Neural cell (in vitro differentiated cells): Measurements from ENCODE around the gene KCNH2. TPM values are rescaled to one million over a fixed set of nuclear protein-coding genes. Genes with fewer than 3 reads are reported as not detected.

Experiments
- H2AFZ ChIP-seq: fragments of 200-600, 300-800 bp; sonication (generic), shearing (Covaris generic); 2 replicates; pipeline ENCODE4 v1.6.0; 2014; ENCODE audit warnings: low read depth, mild to moderate bottlenecking, antibody characterized with exemption, low read length, moderate library complexity
- H3F3A ChIP-seq: fragments of 200-600 bp; shearing (Covaris generic); 2 replicates; pipeline ENCODE4 v1.6.1; 2016; ENCODE audit warnings: mild to moderate bottlenecking, moderate library complexity, mixed read lengths, antibody characterized with exemption, low read length; ENCODE audit not compliant: insufficient read depth, poor library complexity, severe bottlenecking
- H3K27ac ChIP-seq: fragments of 200-600, 300-800 bp; sonication (generic), shearing (Covaris generic); 2 replicates; pipeline ENCODE4 v1.5.1; 2014; ENCODE audit warnings: mild to moderate bottlenecking, low read length, moderate library complexity
- H3K27me3 ChIP-seq: fragments of 300-800, 200-600 bp; sonication (generic), shearing (Covaris generic); 2 replicates; pipeline ENCODE4 v1.6.0; 2014; ENCODE audit warnings: mild to moderate bottlenecking, low read depth, low read length, moderate library complexity; ENCODE audit not compliant: insufficient read depth
- H3K36me3 ChIP-seq: fragments of 300-800, 200-600 bp; sonication (generic), shearing (Covaris generic); 2 replicates; pipeline ENCODE4 v1.5.1; 2014; ENCODE audit warnings: mild to moderate bottlenecking, antibody characterized with exemption, low read length, moderate library complexity; ENCODE audit not compliant: insufficient read depth
- H3K4me2 ChIP-seq: fragments of 300-800, 200-600 bp; sonication (generic), shearing (Covaris generic); 2 replicates; pipeline ENCODE4 v1.6.0; 2014; ENCODE audit warnings: mild to moderate bottlenecking, low read length
- H3K4me3 ChIP-seq: fragments of 300-800, 200-600 bp; sonication (generic), shearing (Covaris generic); 2 replicates; pipeline ENCODE4 v1.5.1; 2014; ENCODE audit warnings: mild to moderate bottlenecking, low read length, moderate library complexity
- H3K79me2 ChIP-seq: fragments of 200-600 bp; shearing (Covaris generic); replicated peaks from 2 replicates; pipeline ENCODE4 v1.6.0; 2014; ENCODE audit warnings: mild to moderate bottlenecking, low read length, moderate library complexity; ENCODE audit not compliant: insufficient read depth
- H3K9ac ChIP-seq: fragments of 300-800, 200-600 bp; sonication (generic), shearing (Covaris generic); 2 replicates; pipeline ENCODE4 v1.6.1; 2016; ENCODE audit warnings: mild to moderate bottlenecking, low read length, mixed read lengths
- H3K9me2 ChIP-seq: fragments of 200-600 bp; shearing (Covaris generic); 2 replicates; pipeline ENCODE4 v1.6.1; 2016; ENCODE audit warnings: mild to moderate bottlenecking, low read length, mixed read lengths; ENCODE audit not compliant: insufficient read depth
- H3K9me3 ChIP-seq: fragments of 200-600, 300-800 bp; sonication (generic), shearing (Covaris generic); 2 replicates; pipeline ENCODE4 v1.6.1; 2016; ENCODE audit warnings: mild to moderate bottlenecking, mixed run types, low read length, moderate library complexity, mixed read lengths
- H4K20me1 ChIP-seq: fragments of 200-600 bp; shearing (Covaris generic); 2 replicates; pipeline ENCODE4 v1.6.1; 2016; ENCODE audit warnings: mild to moderate bottlenecking, mixed run types; ENCODE audit not compliant: insufficient read depth
- EP300 ChIP-seq: fragments of 450-650 bp; conservative IDR thresholded peaks from 2 replicates; pipeline ENCODE4 v1.6.1; 2014; ENCODE audit warnings: antibody characterized with exemption, mild to moderate bottlenecking, moderate library complexity; ENCODE audit not compliant: poor library complexity, severe bottlenecking
- EZH2 ChIP-seq: fragments of 200-600, 300-800 bp; shearing (Covaris generic), sonication (generic); IDR thresholded peaks from 2 replicates; pipeline ENCODE4 v1.6.1; 2014; ENCODE audit warnings: antibody characterized with exemption, low read length, borderline replicate concordance, mild to moderate bottlenecking; ENCODE audit not compliant: insufficient read depth, poor library complexity, severe bottlenecking
- MXI1 ChIP-seq: fragments of 450-650 bp; conservative IDR thresholded peaks from 2 replicates; pipeline ENCODE4 v1.6.1; 2014; ENCODE audit warnings: antibody characterized with exemption, mild to moderate bottlenecking; ENCODE audit not compliant: poor library complexity, severe bottlenecking
- POLR2AphosphoS5 ChIP-seq: IDR thresholded peaks from 2 replicates; pipeline ENCODE4 v1.6.1; 2012
- RAD21 ChIP-seq: fragments of 450-650 bp; conservative IDR thresholded peaks from 2 replicates; pipeline ENCODE4 v1.6.1; 2014; ENCODE audit warnings: antibody characterized with exemption, mild to moderate bottlenecking, moderate library complexity
- SMC3 ChIP-seq: fragments of 450-650 bp; conservative IDR thresholded peaks from 2 replicates; pipeline ENCODE4 v1.6.1; 2014; ENCODE audit warnings: antibody characterized with exemption, mild to moderate bottlenecking, moderate library complexity; ENCODE audit not compliant: poor library complexity
- TAF1 ChIP-seq: IDR thresholded peaks from 2 replicates; pipeline ENCODE4 v1.6.1; 2012; ENCODE audit warnings: low read depth
- polyA plus RNA-seq: library from polyadenylated mRNA; depleted of rRNA; stranded (reverse); fragments of >200 nt; gene quantifications from 2 replicates; pipeline ENCODE4 v1.2.3, GENCODE V29; 2014
- TF ChIP-seq, protein P1 (sequence below): fragments of 450-650 bp; IDR thresholded peaks from 2 replicates; pipeline ENCODE4 v1.5.1; 2014; ENCODE audit warnings: antibody characterized with exemption, mild to moderate bottlenecking, moderate library complexity; ENCODE audit not compliant: poor library complexity, severe bottlenecking
- TF ChIP-seq, protein P2 (sequence below): IDR thresholded peaks from 2 replicates; pipeline ENCODE4 v1.6.1; 2012; ENCODE audit warnings: borderline replicate concordance

The KCNH2 gene
- polyA plus RNA-seq, 1 donor from 2014 or later, result 24.4 TPM

DNA sequence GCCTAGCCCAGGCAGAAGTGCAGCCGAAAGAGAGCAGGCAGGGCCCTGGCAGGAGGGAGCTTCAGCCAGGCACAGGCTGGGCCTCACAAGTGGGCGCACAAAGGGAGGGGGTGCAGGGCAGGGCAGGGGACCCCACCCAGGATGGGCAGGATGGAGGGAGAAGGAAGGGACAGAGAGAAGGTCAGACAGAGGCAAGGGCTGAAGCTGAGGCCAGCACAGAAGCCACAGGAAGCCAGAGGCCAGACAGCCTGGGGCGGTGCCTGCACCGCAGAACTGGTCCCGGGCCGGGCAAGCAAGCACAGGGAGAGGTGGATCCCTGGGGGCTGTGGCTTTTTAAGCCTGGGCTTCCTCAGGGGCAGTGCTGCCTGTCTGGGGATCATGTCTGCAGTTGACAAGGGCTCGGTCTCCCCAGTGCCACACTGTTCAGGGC lies 29.4 kb upstream of the KCNH2 start:
- no peak overlapping the region for H3K27ac ChIP-seq
- H3K9me3 ChIP-seq, result no peaks in the 10 kb centered on the region
- no peak overlapping the region for H2AFZ ChIP-seq
- H3F3A ChIP-seq, result no peaks in the 10 kb centered on the region
- H4K20me1 ChIP-seq, result no peaks in the 10 kb centered on the region
- no peaks in the 10 kb centered on the region for H3K27me3 ChIP-seq
- no peak overlapping the region for H3K9ac ChIP-seq
- no peaks in the 10 kb centered on the region for H3K79me2 ChIP-seq
- H3K36me3 ChIP-seq, result no peaks in the 10 kb centered on the region
- no peaks in the 10 kb centered on the region for H3K9me2 ChIP-seq
- no peak overlapping the region for H3K4me3 ChIP-seq
- TF ChIP-seq, protein P1, sequence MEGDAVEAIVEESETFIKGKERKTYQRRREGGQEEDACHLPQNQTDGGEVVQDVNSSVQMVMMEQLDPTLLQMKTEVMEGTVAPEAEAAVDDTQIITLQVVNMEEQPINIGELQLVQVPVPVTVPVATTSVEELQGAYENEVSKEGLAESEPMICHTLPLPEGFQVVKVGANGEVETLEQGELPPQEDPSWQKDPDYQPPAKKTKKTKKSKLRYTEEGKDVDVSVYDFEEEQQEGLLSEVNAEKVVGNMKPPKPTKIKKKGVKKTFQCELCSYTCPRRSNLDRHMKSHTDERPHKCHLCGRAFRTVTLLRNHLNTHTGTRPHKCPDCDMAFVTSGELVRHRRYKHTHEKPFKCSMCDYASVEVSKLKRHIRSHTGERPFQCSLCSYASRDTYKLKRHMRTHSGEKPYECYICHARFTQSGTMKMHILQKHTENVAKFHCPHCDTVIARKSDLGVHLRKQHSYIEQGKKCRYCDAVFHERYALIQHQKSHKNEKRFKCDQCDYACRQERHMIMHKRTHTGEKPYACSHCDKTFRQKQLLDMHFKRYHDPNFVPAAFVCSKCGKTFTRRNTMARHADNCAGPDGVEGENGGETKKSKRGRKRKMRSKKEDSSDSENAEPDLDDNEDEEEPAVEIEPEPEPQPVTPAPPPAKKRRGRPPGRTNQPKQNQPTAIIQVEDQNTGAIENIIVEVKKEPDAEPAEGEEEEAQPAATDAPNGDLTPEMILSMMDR, result no peak
- no peak for TF ChIP-seq EP300
- no peak for TF ChIP-seq TAF1
- TF ChIP-seq, protein P2, sequence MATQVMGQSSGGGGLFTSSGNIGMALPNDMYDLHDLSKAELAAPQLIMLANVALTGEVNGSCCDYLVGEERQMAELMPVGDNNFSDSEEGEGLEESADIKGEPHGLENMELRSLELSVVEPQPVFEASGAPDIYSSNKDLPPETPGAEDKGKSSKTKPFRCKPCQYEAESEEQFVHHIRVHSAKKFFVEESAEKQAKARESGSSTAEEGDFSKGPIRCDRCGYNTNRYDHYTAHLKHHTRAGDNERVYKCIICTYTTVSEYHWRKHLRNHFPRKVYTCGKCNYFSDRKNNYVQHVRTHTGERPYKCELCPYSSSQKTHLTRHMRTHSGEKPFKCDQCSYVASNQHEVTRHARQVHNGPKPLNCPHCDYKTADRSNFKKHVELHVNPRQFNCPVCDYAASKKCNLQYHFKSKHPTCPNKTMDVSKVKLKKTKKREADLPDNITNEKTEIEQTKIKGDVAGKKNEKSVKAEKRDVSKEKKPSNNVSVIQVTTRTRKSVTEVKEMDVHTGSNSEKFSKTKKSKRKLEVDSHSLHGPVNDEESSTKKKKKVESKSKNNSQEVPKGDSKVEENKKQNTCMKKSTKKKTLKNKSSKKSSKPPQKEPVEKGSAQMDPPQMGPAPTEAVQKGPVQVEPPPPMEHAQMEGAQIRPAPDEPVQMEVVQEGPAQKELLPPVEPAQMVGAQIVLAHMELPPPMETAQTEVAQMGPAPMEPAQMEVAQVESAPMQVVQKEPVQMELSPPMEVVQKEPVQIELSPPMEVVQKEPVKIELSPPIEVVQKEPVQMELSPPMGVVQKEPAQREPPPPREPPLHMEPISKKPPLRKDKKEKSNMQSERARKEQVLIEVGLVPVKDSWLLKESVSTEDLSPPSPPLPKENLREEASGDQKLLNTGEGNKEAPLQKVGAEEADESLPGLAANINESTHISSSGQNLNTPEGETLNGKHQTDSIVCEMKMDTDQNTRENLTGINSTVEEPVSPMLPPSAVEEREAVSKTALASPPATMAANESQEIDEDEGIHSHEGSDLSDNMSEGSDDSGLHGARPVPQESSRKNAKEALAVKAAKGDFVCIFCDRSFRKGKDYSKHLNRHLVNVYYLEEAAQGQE, result no peak
- TF ChIP-seq SMC3, result no peak
- TF ChIP-seq POLR2AphosphoS5, result no peak
- TF ChIP-seq RAD21, result no peak
- TF ChIP-seq EZH2, result no peak
- no peak for TF ChIP-seq MXI1
- no peak overlapping the region for H3K4me2 ChIP-seq

DNA sequence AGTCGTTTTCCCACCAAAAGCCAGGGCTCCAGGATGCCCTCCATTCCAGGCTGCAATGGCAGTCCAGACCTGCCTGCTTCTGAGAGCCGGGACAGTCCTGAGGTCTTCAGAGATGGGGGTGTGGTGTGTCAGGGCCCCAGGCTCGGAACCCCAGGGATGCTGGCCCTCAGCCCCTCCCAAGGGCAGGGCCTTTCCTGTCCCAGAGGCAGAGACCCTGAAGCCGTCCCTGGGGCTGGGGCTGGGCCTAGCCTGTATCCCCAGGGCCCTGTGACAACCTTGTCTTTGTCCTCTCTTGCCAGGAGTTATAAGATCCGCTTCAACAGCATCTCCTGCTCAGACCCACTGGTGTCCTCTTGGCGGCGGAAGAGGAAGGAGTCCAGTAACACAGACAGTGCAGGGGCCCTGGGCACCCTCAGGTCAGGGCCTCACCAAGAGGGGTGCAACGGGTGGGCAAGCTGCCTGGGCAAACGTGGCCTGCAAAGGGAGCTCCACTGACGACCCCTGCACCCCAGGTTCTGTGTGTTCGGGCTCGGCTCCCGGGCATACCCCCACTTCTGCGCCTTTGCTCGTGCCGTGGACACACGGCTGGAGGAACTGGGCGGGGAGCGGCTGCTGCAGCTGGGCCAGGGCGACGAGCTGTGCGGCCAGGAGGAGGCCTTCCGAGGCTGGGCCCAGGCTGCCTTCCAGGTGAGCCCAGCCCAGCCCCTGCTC lies 28.6 kb upstream of the KCNH2 start:
- Histone ChIP-seq H3K4me2 (no peak overlapping the region), H3K27ac (no peak overlapping the region), H4K20me1 (no peaks in the 10 kb centered on the region), H3K79me2 (no peaks in the 10 kb centered on the region), H2AFZ (no peak overlapping the region), H3K9me2 (no peaks in the 10 kb centered on the region), H3K36me3 (no peaks in the 10 kb centered on the region), H3K9me3 (no peaks in the 10 kb centered on the region), H3K27me3 (no peaks in the 10 kb centered on the region), H3K9ac (no peak overlapping the region), H3K4me3 (no peak overlapping the region), H3F3A (no peaks in the 10 kb centered on the region)
- no peak for TF ChIP-seq EP300
- no peak for TF ChIP-seq SMC3
- TF ChIP-seq POLR2AphosphoS5, result no peak
- no peak for TF ChIP-seq MXI1
